Spleen (tissue), 11 donors: ENCODE data around the gene MAB21L1. TPM values are rescaled to one million over a fixed set of nuclear protein-coding genes. Genes with fewer than 3 reads are reported as not detected.

Experiments used
- DNase-seq: peaks from one replicate; pipeline ENCODE4 v3.0.0-alpha.2; 2020
- H3K27ac ChIP-seq, 8 donors: fragments of 200-600 bp; sonication (generic) in 7 of 8; 1 replicate in 4 of 8; 2 replicates in 4 of 8; pipeline versions ENCODE4 v1.5.0 to v1.8.0; 2016 to 2021; ENCODE audit warnings: inconsistent platforms in 4 of 8, mild to moderate bottlenecking in 4 of 8, moderate library complexity in 1 of 8
- H3K27me3 ChIP-seq, 7 donors: fragments of 200-600 bp; sonication (generic) in 6 of 7; replicated peaks in 1 of 7; 1 replicate in 4 of 7; 2 replicates in 3 of 7; pipeline versions ENCODE4 v1.5.0 to v1.8.0; 2016 to 2021; ENCODE audit warnings: inconsistent platforms in 3 of 7, mild to moderate bottlenecking in 1 of 7
- H3K36me3 ChIP-seq, 6 donors: fragments of 200-600 bp; sonication (generic) in 5 of 6; 1 replicate in 4 of 6; 2 replicates in 2 of 6; pipeline versions ENCODE4 v1.5.0 to v1.8.0; 2016 to 2021; ENCODE audit warnings: inconsistent platforms in 2 of 6
- H3K4me1 ChIP-seq, 6 donors: fragments of 200-600 bp; sonication (generic) in 5 of 6; 1 replicate in 3 of 6; 2 replicates in 3 of 6; pipeline versions ENCODE4 v1.5.0 to v1.8.0; 2016 to 2021; ENCODE audit warnings: inconsistent platforms in 3 of 6
- H3K4me3 ChIP-seq, 8 donors: fragments of 200-600 bp; sonication (generic) in 7 of 8; 1 replicate in 4 of 8; 2 replicates in 4 of 8; pipeline versions ENCODE4 v1.5.0 to v1.8.0; 2016 to 2021; ENCODE audit warnings: inconsistent platforms in 4 of 8, mild to moderate bottlenecking in 4 of 8, moderate library complexity in 2 of 8
- H3K9me3 ChIP-seq, 8 donors: fragments of 200-600 bp; sonication (generic) in 7 of 8; 1 replicate in 4 of 8; 2 replicates in 4 of 8; pipeline versions ENCODE4 v1.5.0 to v1.8.0; 2016 to 2021; ENCODE audit warnings: inconsistent platforms in 4 of 8
- CTCF ChIP-seq, 11 experiments: fragments of 200-600 bp in 7 of 11; fragments of 450-650 bp in 4 of 11; sonication (generic) in 4 of 11; IDR thresholded peaks in 8 of 11; conservative IDR thresholded peaks in 3 of 11; 1 replicate in 7 of 11; 2 replicates in 4 of 11; pipeline versions ENCODE4 v1.4.0 to v1.8.0; 2016 to 2021; ENCODE audit warnings: antibody characterized with exemption in 11 of 11, inconsistent platforms in 4 of 11, mild to moderate bottlenecking in 1 of 11
- POLR2A ChIP-seq, 3 donors: fragments of 450-650 bp; IDR thresholded peaks; one replicate each; pipeline ENCODE4 v1.5.1; 2017; ENCODE audit warnings: antibody characterized with exemption in 3 of 3, mild to moderate bottlenecking in 1 of 3
- POLR2AphosphoS5 ChIP-seq, 3 donors: sonication (generic); formaldehyde crosslinking; IDR thresholded peaks; one replicate each; pipeline ENCODE4 v1.5.1; 2017; ENCODE audit warnings: antibody characterized with exemption in 3 of 3
- WGBS, 5 donors: extraction: QIAGEN DNeasy Blood & Tissue Kit in 3 of 5; methylation state at CpG; one replicate each; pipeline versions ENCODE4 v1.1.5 to v1.1.7; 2013 to 2018; 5-methylcytosine and 5-hydroxymethylcytosine counted together
- intact Hi-C: fragments of 100-400 bp; cut with DNase I; formaldehyde crosslinking; loops from one replicate; pipeline ENCODE4 v1.15.0; 2023; ENCODE audit warnings: low total_unique reads
- polyA plus RNA-seq, 3 donors: library from polyadenylated mRNA; stranded (reverse); fragments of 200-250 nt; gene quantifications; one replicate each; pipeline ENCODE4 v1.2.1, GENCODE V29; 2013
- total RNA-seq, 7 donors: library from RNA; depleted of rRNA in 3 of 7; stranded (reverse); fragments of >200 nt in 3 of 7; fragmentation: NEBNext Ultra II Directional in 4 of 7; extraction: Animal tissue kit (Norgen Biotek cat#: 25700) in 4 of 7; gene quantifications; one replicate each; pipeline versions ENCODE4 v1.1.0 to v1.2.1, GENCODE V29; 2016 to 2021
- donor health status: healthy with polysubstance abuse.
- donor health status: DM: no; HTN: no; CAD: no; lungs with moderate emphysema.
- donor health status: DM: no; HTN: no; CAD: no.
- donor health status: Bipolar disorder and iron deficiency.
- donor health status: healthy.
- donor health status: DM: no; HTN: no; CAD: no.
- donor health status: DM: yes; HTN: yes; CAD: no.

Gene MAB21L1
- total and polyA plus RNA-seq, 10 donors, result 0.03 to 1.5 (median 0.50) TPM

GRCh38 chr13:35477386-35477946 lies 977 bp upstream of the MAB21L1 start:
- intact Hi-C loops, result no loop called here
- Histone ChIP-seq H3K27ac (no peak overlapping the region), H3K36me3 (no peaks in the 10 kb centered on the region), H3K27me3 (peaks cover 0 to 79% (median 40%) of the 10 kb centered on the region in 7 donors), H3K9me3 (peaks cover 0 to 14% (median 0%) of the 10 kb centered on the region in 8 donors), H3K4me1 (peaks cover 0 to 35% (median 19%) of the 10 kb centered on the region in 6 donors), H3K4me3 (no peak overlapping the region)
- 40 to 57% (median 47%) methylated on average over 5 of the region's 5 CpGs for WGBS, 5 donors
- DNase-seq, result no peak
- TF ChIP-seq POLR2A (IDR thresholded peaks at IDR 0.05) (no peak), CTCF (IDR thresholded peaks at IDR 0.05 in 8 of 11, conservative IDR thresholded peaks at IDR 0.05 in 3 of 11) (no peak), POLR2AphosphoS5 (IDR thresholded peaks at IDR 0.05) (no peak)

- peak; percentile 79 for DNase-seq
- Histone ChIP-seq H3K9me3 (peaks cover 0 to 33% (median 0%) of the 10 kb centered on the region in 8 donors), H3K27ac (peak overlapping the region in 7 of 8 donors; percentile 22 to 69 (median 68)), H3K4me3 (peak overlapping the region; percentile 32 to 71 (median 38)), H3K4me1 (peaks cover 0 to 47% (median 23%) of the 10 kb centered on the region in 6 donors), H3K27me3 (peaks cover 0 to 98% (median 53%) of the 10 kb centered on the region in 7 donors), H3K36me3 (no peaks in the 10 kb centered on the region)
- intact Hi-C loops, result no loop called here
- WGBS, 5 donors, result 9 to 26% (median 15%) methylated on average over 8 to 47 of the region's 47 CpGs
- TF ChIP-seq CTCF (IDR thresholded peaks at IDR 0.05 in 8 of 11, conservative IDR thresholded peaks at IDR 0.05 in 3 of 11), result no peak
- no peak for TF ChIP-seq POLR2A (IDR thresholded peaks at IDR 0.05)
- TF ChIP-seq POLR2AphosphoS5 (IDR thresholded peaks at IDR 0.05), result peak in 2 of 3 donors; percentile 63 to 64
These were observed 1.1 kb downstream of the MAB21L1 start for GRCh38 chr13:35475212-35475959.

- H3K27ac ChIP-seq, result peak overlapping the region in 5 of 8 donors; percentile 52 to 69 (median 68)
- 19 to 26% (median 22%) methylated on average over 17 of the region's 17 CpGs for WGBS, 5 donors
- H3K36me3 ChIP-seq, result no peaks in the 10 kb centered on the region
- peaks cover 0 to 100% (median 57%) of the 10 kb centered on the region in 7 donors for H3K27me3 ChIP-seq
- peaks cover 0 to 33% (median 0%) of the 10 kb centered on the region in 8 donors for H3K9me3 ChIP-seq
- H3K4me3 ChIP-seq, result peak overlapping the region; percentile 32 to 71 (median 38)
- no peak for DNase-seq
- peaks cover 0 to 53% (median 23%) of the 10 kb centered on the region in 6 donors for H3K4me1 ChIP-seq
- intact Hi-C loops, result no loop called here
- TF ChIP-seq POLR2AphosphoS5 (IDR thresholded peaks at IDR 0.05), result no peak
- TF ChIP-seq POLR2A (IDR thresholded peaks at IDR 0.05), result no peak
- TF ChIP-seq CTCF (IDR thresholded peaks at IDR 0.05 in 8 of 11, conservative IDR thresholded peaks at IDR 0.05 in 3 of 11), result no peak
These were observed 1.8 kb downstream of the MAB21L1 start for GRCh38 chr13:35474496-35475211.
